ENCODE data around the gene SCTR. TPM values are rescaled to one million over a fixed set of nuclear protein-coding genes. Genes with fewer than 3 reads are reported as not detected.

SCTR gene
- total RNA-seq, 1 donor from 2014 or later, result not detected

- no peak for DNase-seq (ENCODE audit: low spot score)
Measured at GRCh38 chr2:119488245-119489214, 35.8 kb downstream of the SCTR start.

DNA sequence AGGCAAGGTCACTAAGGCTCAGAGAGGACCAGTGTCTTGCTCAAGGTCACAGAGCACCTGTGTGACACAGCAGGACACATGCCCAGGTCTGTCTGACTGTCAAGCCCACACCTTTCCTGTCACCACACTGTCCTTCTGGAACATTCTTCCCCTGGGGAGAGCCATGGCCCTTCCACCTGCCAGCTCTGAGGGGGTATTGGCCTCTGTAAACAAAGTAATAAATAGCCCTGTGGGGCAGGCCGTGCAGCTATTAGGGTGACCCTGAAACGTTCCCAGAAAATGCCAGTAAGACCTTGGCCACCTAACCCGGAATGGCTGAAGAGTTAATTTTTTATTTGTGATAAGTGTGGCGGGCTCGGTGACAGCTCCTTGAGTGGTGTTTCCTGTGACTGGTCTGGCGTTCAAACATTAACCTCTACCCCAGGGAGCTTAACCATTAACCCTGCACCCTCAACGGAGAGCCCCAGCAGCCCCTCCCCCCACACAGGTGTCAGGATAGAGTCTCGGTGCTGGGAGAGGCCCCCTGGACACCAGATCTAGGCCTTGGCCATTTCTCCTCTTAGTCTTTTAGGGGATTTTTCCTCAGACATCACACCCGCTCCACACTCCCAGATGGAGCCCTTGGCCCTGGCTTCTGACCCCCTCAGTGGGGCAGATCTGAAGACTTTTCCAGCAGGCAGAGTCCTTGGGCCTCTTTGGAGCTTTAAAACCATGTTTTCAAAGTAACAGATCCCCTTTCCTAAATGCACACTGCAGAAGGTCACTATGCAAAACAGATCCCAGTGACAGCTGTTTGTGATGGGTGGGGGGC is 36.6 kb downstream of the SCTR start:
- DNase-seq (ENCODE audit: low spot score), result no peak

- DNase-seq (ENCODE audit: low spot score), result no peak
Measured at GRCh38 chr2:119486886-119487285, 37.4 kb downstream of the SCTR start.

- DNase-seq (ENCODE audit: low spot score), result no peak
Measured at GRCh38 chr2:119486196-119486827, 38.0 kb downstream of the SCTR start.

DNA sequence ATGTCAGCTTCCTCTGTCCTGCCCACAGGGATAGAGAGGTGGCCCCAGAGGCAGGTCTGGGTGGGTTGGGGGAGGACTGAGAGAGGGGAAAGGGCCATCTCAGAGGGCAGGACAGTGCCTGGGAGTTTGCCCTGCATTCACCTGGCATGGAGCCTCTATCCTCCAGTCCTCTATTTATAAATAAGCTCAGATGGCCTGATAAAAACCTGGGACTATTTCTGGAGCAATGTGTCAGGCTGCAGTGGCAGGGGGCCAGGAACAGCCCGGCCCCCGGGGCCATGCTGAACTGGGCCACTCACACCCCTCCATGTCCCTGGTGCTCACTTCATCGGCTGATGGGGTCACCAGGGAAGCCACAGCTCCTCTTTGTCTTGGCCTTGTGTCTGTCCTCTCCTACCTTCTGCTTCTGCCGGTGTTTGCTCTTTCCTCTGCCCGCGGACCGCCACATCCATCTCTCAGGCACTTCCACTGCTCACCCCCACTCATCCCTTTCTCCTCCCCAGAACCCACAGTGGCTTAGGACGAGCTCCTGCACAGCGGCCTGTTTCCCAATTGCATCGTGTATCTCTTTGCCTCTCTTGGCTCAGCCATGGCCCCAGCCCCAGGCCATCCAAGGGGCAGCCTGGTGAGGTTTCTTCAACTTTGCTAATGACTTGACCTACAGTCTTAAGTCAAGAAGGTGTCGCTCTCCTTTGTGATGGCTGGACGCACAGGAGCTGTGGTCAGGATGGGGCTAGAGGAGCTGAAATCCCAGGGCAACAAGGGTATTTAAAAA is 38.8 kb downstream of the SCTR start:
- no peak for DNase-seq (ENCODE audit: low spot score)

- no peak for DNase-seq (ENCODE audit: low spot score)
Measured at GRCh38 chr2:119484834-119485233, 39.4 kb downstream of the SCTR start.

DNA sequence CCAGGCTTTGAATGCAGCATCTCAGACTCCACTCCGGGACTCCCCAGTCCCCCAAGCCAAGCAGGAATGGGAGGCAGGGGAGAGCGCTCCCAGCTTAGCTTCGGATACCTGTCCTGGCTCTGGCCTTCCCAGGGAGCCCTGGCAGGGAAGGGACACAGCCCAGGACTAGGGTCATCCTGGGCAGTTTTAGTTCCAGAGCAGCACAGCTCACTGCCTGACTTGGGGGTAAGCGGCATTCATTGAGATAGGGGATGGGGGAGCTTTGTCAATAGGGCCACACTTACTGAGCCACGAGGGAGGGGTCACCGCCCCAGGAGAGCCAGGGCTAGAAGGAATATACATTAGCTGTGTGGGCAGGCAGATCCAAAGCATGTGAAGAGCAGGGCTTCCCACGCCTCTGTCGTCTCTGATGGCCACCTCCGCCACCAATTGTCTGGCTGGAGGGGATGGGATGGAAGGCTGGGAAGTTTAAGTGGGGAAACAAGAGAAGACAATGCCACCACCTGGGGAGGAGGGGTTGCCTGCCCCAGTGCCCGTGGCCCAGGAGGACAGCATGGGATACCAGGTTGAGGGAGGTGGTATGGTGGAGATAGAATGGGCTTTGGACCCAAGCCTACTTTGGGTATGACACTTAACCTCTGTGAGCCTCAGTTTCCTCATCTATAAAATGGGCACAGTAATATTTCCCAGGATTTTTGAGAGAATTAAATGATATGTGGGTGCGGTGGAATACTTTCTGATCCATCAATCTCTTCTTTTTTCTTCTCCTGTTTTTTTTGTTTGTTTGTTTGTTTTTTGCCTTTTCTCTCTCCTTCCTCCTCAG is 40.2 kb downstream of the SCTR start:
- DNase-seq (ENCODE audit: low spot score), result peak; percentile 85

DNA sequence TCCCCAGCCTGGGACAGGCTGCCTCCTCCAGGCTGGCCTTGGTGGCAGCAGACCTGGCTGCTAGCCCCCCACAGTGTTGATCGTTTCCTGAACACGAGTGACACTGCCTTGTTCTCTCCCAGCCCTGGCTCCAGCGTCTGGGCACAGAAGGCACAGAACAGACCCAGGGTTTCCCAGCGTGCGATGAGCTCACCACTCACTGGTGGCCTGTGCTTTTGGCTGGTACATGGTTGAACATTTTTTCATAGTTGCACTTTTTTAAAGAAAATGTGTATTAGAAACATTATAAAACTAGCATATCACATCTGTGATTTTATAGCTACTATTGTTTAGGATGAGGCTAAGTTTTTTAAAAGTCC is 40.9 kb downstream of the SCTR start:
- DNase-seq (ENCODE audit: low spot score), result peak; percentile 81

GRCh38 chr2:119482481-119483394 is 41.5 kb downstream of the SCTR start:
- peak; percentile 80 for DNase-seq (ENCODE audit: low spot score)

GRCh38 chr2:119481501-119482455 is 42.5 kb downstream of the SCTR start:
- peak; percentile 85 for DNase-seq (ENCODE audit: low spot score)

GRCh38 chr2:119480718-119481142 is 43.6 kb downstream of the SCTR start:
- DNase-seq (ENCODE audit: low spot score), result peak; percentile 87

DNA sequence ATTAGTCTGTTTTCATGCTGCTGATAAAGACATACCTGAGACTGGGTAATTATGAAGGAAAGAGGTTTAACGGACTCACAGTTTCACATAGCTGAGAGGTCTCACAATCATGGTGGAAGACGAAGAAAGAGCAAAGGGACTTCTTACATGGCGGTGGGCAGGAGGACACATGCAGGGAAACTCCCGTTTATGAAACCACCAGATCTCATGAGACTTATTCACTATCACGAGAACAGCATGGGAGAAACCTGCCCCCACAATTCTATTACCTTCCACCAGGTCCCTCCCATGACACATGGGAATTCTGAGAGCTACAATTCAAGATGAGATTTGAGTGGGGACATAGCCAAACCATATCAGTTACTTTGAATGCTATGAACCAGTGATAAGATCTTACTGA is 44.1 kb downstream of the SCTR start:
- DNase-seq (ENCODE audit: low spot score), result no peak

DNA sequence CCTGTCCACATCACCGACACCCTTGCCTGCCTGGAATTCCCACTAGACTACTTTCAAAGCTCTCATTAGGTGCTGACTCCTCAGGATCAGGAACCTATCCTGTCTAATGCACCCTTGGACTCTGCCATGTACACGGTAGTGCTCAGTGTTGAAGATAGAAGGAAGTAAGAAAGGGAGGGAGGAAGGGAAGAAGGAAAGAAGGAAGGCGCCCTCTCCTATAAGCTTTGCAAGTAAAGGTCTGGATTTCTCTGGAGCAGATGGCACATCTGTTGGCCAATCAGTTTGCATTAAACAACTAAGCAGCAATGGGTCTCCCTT is 45.3 kb downstream of the SCTR start:
- no peak for DNase-seq (ENCODE audit: low spot score)

DNA sequence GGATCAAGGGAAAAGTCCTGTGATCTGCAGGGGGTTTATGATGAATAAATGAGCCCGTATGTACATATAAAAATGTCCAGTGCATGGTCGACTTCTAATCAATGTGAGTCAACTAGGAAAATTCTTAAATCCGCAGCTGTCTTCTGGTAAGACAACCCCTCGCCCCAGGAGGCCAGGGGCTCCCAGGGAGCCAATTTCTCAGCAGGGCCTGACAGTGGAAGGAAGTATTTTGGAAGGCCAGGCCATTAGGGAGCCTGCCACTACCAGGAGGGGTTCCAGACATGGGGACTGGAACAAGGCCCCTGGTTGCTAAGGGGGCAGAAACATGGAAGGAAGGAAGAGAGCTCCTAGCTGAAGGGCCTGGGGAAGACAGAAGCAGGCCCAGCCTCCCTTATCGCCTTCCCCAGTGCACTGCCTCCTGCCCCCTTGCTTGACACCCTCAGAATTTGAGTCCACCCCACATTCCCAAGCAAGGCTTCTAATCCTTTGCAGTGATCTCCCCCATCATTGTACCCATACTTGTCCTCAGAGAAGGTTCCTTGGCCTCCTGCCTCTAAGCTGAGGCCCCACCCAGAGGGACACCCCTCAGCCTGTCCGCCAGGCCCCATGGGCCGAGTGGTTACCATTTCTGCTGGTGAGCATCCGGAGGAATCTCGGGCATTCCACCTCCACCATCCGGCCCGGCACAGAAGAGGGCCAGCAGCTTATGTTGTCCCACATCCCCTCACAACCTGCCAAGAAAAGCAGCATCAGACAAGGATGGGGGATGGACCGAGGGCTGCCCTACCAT is 45.9 kb downstream of the SCTR start:
- DNase-seq (ENCODE audit: low spot score), result peak; percentile 45

GRCh38 chr2:119477113-119477505 is 47.2 kb downstream of the SCTR start:
- peak; percentile 45 for DNase-seq (ENCODE audit: low spot score)

DNA sequence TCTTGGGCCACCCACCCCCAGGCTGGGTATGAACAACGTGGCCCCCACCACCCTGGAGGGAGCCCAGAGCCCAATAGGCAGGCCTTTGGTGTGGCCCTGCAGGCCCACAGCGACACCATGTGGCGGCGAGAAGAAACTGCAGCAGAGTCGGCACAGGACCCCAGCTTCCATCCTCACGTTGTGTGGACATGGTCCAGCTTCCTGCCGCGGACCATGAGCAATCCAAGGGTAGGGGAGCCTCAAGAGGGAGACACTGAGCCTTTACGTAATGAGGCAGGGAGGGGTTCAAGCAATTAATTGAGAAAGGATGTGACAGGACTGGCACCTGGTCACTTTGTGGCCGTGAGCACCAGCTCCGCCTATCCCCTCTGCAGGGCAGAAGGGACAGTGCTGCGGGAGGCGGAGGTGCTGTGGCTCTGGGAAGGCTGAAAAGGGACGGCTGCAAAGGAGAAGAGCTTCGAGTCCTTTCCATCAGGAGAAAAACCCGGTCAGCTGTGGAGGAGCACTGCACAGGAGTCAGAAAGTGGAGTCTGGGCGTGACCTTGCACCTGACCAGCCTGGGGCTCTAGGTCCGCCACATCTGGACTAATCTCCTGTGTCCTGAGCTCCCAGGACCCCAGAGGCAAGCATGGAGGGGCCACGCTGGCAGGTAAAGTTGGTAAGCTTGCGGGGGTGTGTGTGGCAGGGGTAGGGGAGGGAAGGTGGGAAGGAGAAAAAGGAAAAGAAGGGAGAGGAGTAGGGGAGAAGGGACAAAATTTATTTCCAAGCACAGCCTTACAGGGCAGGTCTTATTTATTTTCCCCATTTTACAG is 47.8 kb downstream of the SCTR start:
- peak; percentile 88 for DNase-seq (ENCODE audit: low spot score)

All from mesenteric fat pad (tissue), 1 donor.